ENCODE data around the gene SPHK2. TPM values are rescaled to one million over a fixed set of nuclear protein-coding genes. Genes with fewer than 3 reads are reported as not detected.

Gene SPHK2
- total RNA-seq, 4 donors from 2014 or later, result 17.1 to 45.4 (median 31.4) TPM

GRCh38 chr19:48634036-48634342 is 14.7 kb downstream of the SPHK2 start:
- Histone ChIP-seq H3K4me1 (peaks cover 29 to 57% of the 10 kb centered on the region in 2 donors), H3K36me3 (no peaks in the 10 kb centered on the region), H3K27ac (peak overlapping the region; percentile 98 to 99 (median 99)), H3K9me3 (no peaks in the 10 kb centered on the region), H3K27me3 (no peaks in the 10 kb centered on the region), H3K4me3 (replicated peaks in 1 of 3) (no peak overlapping the region)
- no peak for DNase-seq
- TF ChIP-seq POLR2A (IDR thresholded peaks at IDR 0.05) (no peak), CTCF (IDR thresholded peaks at IDR 0.05) (no peak)
- intact Hi-C loops (cut with DNase I), result no loop called here
- 37 to 44% methylated on average over 7 of the region's 7 CpGs for WGBS, 2 donors

- Histone ChIP-seq H3K36me3 (no peaks in the 10 kb centered on the region), H3K27me3 (no peaks in the 10 kb centered on the region), H3K9me3 (no peaks in the 10 kb centered on the region), H3K4me3 (replicated peaks in 1 of 3) (peak overlapping the region in 2 of 3 donors; percentile 33 to 71), H3K27ac (peak overlapping the region; percentile 99 to 100 (median 99)), H3K4me1 (peaks cover 29 to 58% of the 10 kb centered on the region in 2 donors)
- peak in 1 of 6 experiments; percentile 33 for TF ChIP-seq CTCF (IDR thresholded peaks at IDR 0.05)
- peak; percentile 78 to 93 for TF ChIP-seq POLR2A (IDR thresholded peaks at IDR 0.05)
- intact Hi-C loops (cut with DNase I), result no loop called here
- peak; percentile 99 to 100 for DNase-seq
- WGBS, 2 donors, result 9 to 13% methylated on average over 13 to 16 of the region's 37 CpGs
Measured at GRCh38 chr19:48634424-48635262, 15.3 kb downstream of the SPHK2 start.

GRCh38 chr19:48635263-48635965 is 16.1 kb downstream of the SPHK2 start:
- Histone ChIP-seq H3K4me3 (replicated peaks in 1 of 3) (peak overlapping the region; percentile 38 to 71 (median 62)), H3K9me3 (no peaks in the 10 kb centered on the region), H3K27me3 (no peaks in the 10 kb centered on the region), H3K27ac (peak overlapping the region; percentile 99 to 100 (median 99)), H3K36me3 (no peaks in the 10 kb centered on the region), H3K4me1 (peaks cover 29 to 55% of the 10 kb centered on the region in 2 donors)
- intact Hi-C loops (cut with DNase I), result no loop called here
- peak; percentile 73 to 76 for DNase-seq
- no peak for TF ChIP-seq CTCF (IDR thresholded peaks at IDR 0.05)
- TF ChIP-seq POLR2A (IDR thresholded peaks at IDR 0.05), result peak in 1 of 2 donors; percentile 85
- 5 to 16% methylated on average over 5 to 13 of the region's 67 CpGs for WGBS, 2 donors

- intact Hi-C loops (cut with DNase I), result no loop called here
- no peak for TF ChIP-seq POLR2A (IDR thresholded peaks at IDR 0.05)
- no peak for TF ChIP-seq CTCF (IDR thresholded peaks at IDR 0.05)
- WGBS, 2 donors, result 1% methylated on average over 25 to 34 of the region's 35 CpGs
- Histone ChIP-seq H3K27ac (peak overlapping the region; percentile 99 to 100 (median 99)), H3K36me3 (no peaks in the 10 kb centered on the region), H3K9me3 (no peaks in the 10 kb centered on the region), H3K4me3 (replicated peaks in 1 of 3) (peak overlapping the region; percentile 38 to 71 (median 62)), H3K4me1 (peaks cover 29 to 54% of the 10 kb centered on the region in 2 donors), H3K27me3 (no peaks in the 10 kb centered on the region)
- peak; percentile 64 to 66 for DNase-seq
Measured at GRCh38 chr19:48635966-48636858, 16.9 kb downstream of the SPHK2 start.
